ENCODE measurements around the gene PRKD3.

Gene PRKD3

GRCh38 chr2:37315364-37315763, 9.3 kb downstream of the PRKD3 start:
- DNase-seq (ENCODE audit: extremely low spot score), result no peak
- ChIA-PET CTCF (no interaction called here), POLR2A (interaction anchor here (0.7 kb wide), 1 partner anchor 9 kb away, joined by 3 read pairs; the partner anchor contains the start of gene PRKD3)
- no peak for TF ChIP-seq HDGF (IDR thresholded peaks at IDR 0.05; ENCODE audit: borderline replicate concordance)
- no peak for TF ChIP-seq TARDBP (IDR thresholded peaks at IDR 0.05)
- no peak for TF ChIP-seq CTBP1 (IDR thresholded peaks at IDR 0.05; ENCODE audit: borderline replicate concordance)
- no peak for TF ChIP-seq SUZ12 (IDR thresholded peaks at IDR 0.05)
- no peak for TF ChIP-seq BHLHE40 (IDR thresholded peaks at IDR 0.05; ENCODE audit: borderline replicate concordance)
- no peak for TF ChIP-seq FOXM1 (IDR thresholded peaks at IDR 0.05; ENCODE audit: borderline replicate concordance)
- no peak for TF ChIP-seq FOXK2 (IDR thresholded peaks at IDR 0.05)
- no peak for TF ChIP-seq LEF1 (IDR thresholded peaks at IDR 0.05; ENCODE audit: borderline replicate concordance)
- TF ChIP-seq SP1 (IDR thresholded peaks at IDR 0.05), result no peak

GRCh38 chr2:37307500-37307899, 17.1 kb downstream of the PRKD3 start:
- no peak for TF ChIP-seq FOXA1 (IDR thresholded peaks at IDR 0.05)
- peak; percentile 41; the same call in 1 of the 2 replicates for TF ChIP-seq PKNOX1 (IDR thresholded peaks at IDR 0.05)
- ChIA-PET POLR2A (no interaction called here), CTCF (no interaction called here)
- no peak for DNase-seq (ENCODE audit: extremely low spot score)

GRCh38 chr2:37306024-37306423, 18.6 kb downstream of the PRKD3 start:
- CTCF ChIA-PET, result no interaction called here
- TF ChIP-seq SUZ12 (IDR thresholded peaks at IDR 0.05) (no peak), BHLHE40 (IDR thresholded peaks at IDR 0.05; ENCODE audit: borderline replicate concordance) (no peak), LEF1 (IDR thresholded peaks at IDR 0.05; ENCODE audit: borderline replicate concordance) (no peak), SP1 (IDR thresholded peaks at IDR 0.05) (no peak), TARDBP (IDR thresholded peaks at IDR 0.05) (no peak), HDGF (IDR thresholded peaks at IDR 0.05; ENCODE audit: borderline replicate concordance) (no peak), FOXM1 (IDR thresholded peaks at IDR 0.05; ENCODE audit: borderline replicate concordance) (no peak), ZNF384 (IDR thresholded peaks at IDR 0.05) (no peak), L3MBTL2 (conservative IDR thresholded peaks at IDR 0.05) (no peak), ELF4 (IDR thresholded peaks at IDR 0.05) (no peak), FOXK2 (IDR thresholded peaks at IDR 0.05) (no peak), ARNT (IDR thresholded peaks at IDR 0.05) (no peak)
- DNase-seq (ENCODE audit: extremely low spot score), result no peak
- POLR2A ChIA-PET, result no interaction called here

GRCh38 chr2:37302701-37303252, 21.9 kb downstream of the PRKD3 start:
- POLR2A ChIA-PET, result no interaction called here
- CTCF ChIA-PET, result interaction anchor here (0.6 kb wide), 1 partner anchor 360 kb away, joined by 4 read pairs; no protein-coding TSS in a partner anchor
- no peak for TF ChIP-seq L3MBTL2 (conservative IDR thresholded peaks at IDR 0.05)
- TF ChIP-seq CTBP1 (IDR thresholded peaks at IDR 0.05; ENCODE audit: borderline replicate concordance), result no peak
- TF ChIP-seq BHLHE40 (IDR thresholded peaks at IDR 0.05; ENCODE audit: borderline replicate concordance), result no peak
- no peak for TF ChIP-seq TARDBP (IDR thresholded peaks at IDR 0.05)
- no peak for TF ChIP-seq SUZ12 (IDR thresholded peaks at IDR 0.05)
- TF ChIP-seq NFRKB (IDR thresholded peaks at IDR 0.05), result no peak
- no peak for TF ChIP-seq FOXM1 (IDR thresholded peaks at IDR 0.05; ENCODE audit: borderline replicate concordance)
- TF ChIP-seq HDGF (IDR thresholded peaks at IDR 0.05; ENCODE audit: borderline replicate concordance), result no peak
- no peak for TF ChIP-seq ELF4 (IDR thresholded peaks at IDR 0.05)
- no peak for DNase-seq (ENCODE audit: extremely low spot score)

GRCh38 chr2:37301408-37301807, 23.2 kb downstream of the PRKD3 start:
- ChIA-PET POLR2A (interaction anchor here (1.0 kb wide), 1 partner anchor 24 kb away, joined by 3 read pairs; no protein-coding TSS in a partner anchor), CTCF (no interaction called here)
- DNase-seq (ENCODE audit: extremely low spot score), result no peak
- TF ChIP-seq TARDBP (IDR thresholded peaks at IDR 0.05), result no peak
- no peak for TF ChIP-seq NFRKB (IDR thresholded peaks at IDR 0.05)
- no peak for TF ChIP-seq L3MBTL2 (conservative IDR thresholded peaks at IDR 0.05)
- no peak for TF ChIP-seq SP1 (IDR thresholded peaks at IDR 0.05)
- TF ChIP-seq ELF4 (IDR thresholded peaks at IDR 0.05), result no peak
- no peak for TF ChIP-seq CTBP1 (IDR thresholded peaks at IDR 0.05; ENCODE audit: borderline replicate concordance)
- no peak for TF ChIP-seq BHLHE40 (IDR thresholded peaks at IDR 0.05; ENCODE audit: borderline replicate concordance)
- TF ChIP-seq FOXM1 (IDR thresholded peaks at IDR 0.05; ENCODE audit: borderline replicate concordance), result no peak

GRCh38 chr2:37300578-37300977, 24.1 kb downstream of the PRKD3 start:
- POLR2A ChIA-PET, result no interaction called here

More at GRCh38 chr2:37300578-37300977, 24.1 kb downstream of the PRKD3 start:
- no peak for TF ChIP-seq NFRKB (IDR thresholded peaks at IDR 0.05)
- no peak for TF ChIP-seq FOXA1 (IDR thresholded peaks at IDR 0.05)
- TF ChIP-seq CTBP1 (IDR thresholded peaks at IDR 0.05; ENCODE audit: borderline replicate concordance), result no peak
- no peak for TF ChIP-seq ELF4 (IDR thresholded peaks at IDR 0.05)
- no peak for TF ChIP-seq BHLHE40 (IDR thresholded peaks at IDR 0.05; ENCODE audit: borderline replicate concordance)
- no peak for TF ChIP-seq HDGF (IDR thresholded peaks at IDR 0.05; ENCODE audit: borderline replicate concordance)
- TF ChIP-seq ARNT (IDR thresholded peaks at IDR 0.05), result no peak
- TF ChIP-seq LEF1 (IDR thresholded peaks at IDR 0.05; ENCODE audit: borderline replicate concordance), result no peak
- no peak for TF ChIP-seq TARDBP (IDR thresholded peaks at IDR 0.05)
- no peak for TF ChIP-seq FOXK2 (IDR thresholded peaks at IDR 0.05)
- TF ChIP-seq SP1 (IDR thresholded peaks at IDR 0.05), result no peak
- TF ChIP-seq SUZ12 (IDR thresholded peaks at IDR 0.05), result no peak
- no peak for TF ChIP-seq FOXM1 (IDR thresholded peaks at IDR 0.05; ENCODE audit: borderline replicate concordance)
- TF ChIP-seq L3MBTL2 (conservative IDR thresholded peaks at IDR 0.05), result no peak
- no peak for TF ChIP-seq ZNF384 (IDR thresholded peaks at IDR 0.05)
- no peak for TF ChIP-seq PKNOX1 (IDR thresholded peaks at IDR 0.05)
- DNase-seq (ENCODE audit: extremely low spot score), result no peak
- CTCF ChIA-PET, result no interaction called here
